ENCODE results near the gene TMEM134. TPM values are rescaled to one million over a fixed set of nuclear protein-coding genes. Genes with fewer than 3 reads are reported as not detected.

The TMEM134 gene
- total and polyA plus RNA-seq, 11 donors: 67.0 to 146 (median 83.6) TPM

DNA sequence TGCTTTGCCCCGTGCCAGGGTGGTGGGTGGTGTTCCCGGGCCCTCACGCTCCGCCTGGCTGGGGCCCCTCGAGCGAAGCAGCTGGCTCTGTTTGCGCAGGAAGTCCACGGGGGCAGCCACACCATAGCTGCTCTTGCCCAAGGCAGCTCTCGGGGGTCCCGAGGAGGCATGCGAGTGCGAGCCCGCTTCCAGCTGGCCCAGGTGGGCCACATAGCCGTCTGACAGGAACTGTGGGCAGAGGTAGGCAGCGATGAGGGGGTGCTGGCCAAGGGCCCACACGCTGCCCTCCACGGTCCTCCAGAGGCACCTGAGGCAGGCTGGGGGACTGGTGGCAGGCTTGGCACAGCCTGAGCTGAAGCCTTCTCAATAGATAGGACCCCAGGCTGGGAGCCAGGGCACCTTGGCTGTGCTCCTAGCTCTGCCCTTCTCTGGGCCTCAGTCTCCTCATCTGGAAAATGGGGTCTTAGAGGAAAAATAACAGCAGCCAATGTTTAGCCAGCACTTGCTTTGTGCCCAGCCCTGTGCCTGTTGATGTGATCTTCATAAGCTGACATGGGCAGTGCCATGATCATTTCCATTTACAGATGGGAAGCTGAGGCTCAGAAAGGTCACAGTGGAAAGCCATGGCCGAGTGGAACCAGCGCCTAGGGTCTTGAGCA lies 23.1 kb upstream of the TMEM134 start:
- no peak for ATAC-seq

DNA sequence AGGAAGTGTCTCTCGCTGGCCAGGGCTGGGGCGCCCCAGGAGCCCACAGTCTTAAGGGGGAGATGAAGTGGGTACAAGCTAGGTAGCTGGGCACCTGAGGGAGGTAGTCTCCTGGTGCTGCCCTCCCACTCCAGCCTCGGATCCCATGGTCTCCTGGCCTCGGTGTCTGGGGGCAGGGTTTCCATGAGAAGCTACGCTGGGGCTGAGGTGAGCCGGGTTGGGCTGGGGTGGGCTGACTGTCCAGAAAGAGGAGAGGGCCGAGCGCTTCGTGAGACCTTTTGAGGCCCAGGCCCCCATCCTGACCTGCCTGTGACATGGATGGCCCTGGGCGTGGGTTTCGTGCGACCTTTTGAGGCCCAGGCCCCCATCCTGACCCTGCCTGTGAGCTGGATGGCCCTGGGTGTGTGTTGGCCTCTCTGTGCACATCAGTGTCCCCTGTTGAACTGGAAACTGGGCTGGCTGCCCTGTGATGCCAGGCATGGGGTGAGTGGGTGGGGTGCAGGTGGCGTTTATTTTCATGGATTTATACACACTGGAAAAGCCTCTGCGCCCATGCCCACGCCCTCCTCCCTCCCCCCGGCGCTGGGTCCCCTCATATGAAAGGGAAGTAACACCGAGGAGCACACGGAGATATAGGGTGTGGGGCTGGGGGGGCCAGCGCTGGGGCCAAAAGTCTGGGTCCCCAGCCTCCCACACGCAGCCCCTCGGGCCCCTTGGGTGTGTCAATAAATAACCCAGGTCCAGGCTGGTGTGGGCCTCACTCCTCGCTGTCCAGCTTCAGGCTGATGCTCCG lies 22.4 kb upstream of the TMEM134 start:
- TF ChIP-seq, protein P1, sequence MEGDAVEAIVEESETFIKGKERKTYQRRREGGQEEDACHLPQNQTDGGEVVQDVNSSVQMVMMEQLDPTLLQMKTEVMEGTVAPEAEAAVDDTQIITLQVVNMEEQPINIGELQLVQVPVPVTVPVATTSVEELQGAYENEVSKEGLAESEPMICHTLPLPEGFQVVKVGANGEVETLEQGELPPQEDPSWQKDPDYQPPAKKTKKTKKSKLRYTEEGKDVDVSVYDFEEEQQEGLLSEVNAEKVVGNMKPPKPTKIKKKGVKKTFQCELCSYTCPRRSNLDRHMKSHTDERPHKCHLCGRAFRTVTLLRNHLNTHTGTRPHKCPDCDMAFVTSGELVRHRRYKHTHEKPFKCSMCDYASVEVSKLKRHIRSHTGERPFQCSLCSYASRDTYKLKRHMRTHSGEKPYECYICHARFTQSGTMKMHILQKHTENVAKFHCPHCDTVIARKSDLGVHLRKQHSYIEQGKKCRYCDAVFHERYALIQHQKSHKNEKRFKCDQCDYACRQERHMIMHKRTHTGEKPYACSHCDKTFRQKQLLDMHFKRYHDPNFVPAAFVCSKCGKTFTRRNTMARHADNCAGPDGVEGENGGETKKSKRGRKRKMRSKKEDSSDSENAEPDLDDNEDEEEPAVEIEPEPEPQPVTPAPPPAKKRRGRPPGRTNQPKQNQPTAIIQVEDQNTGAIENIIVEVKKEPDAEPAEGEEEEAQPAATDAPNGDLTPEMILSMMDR (IDR thresholded peaks at IDR 0.05): no peak
- TF ChIP-seq POLR2A (IDR thresholded peaks at IDR 0.05): no peak
- Histone ChIP-seq H3K4me3 (no peak overlapping the region), H3K36me3 (peaks cover 0 to 93% (median 77%) of the 10 kb centered on the region in 9 donors), H3K4me1 (peaks cover 0 to 7% (median 0%) of the 10 kb centered on the region in 12 donors), H3K9me3 (no peaks in the 10 kb centered on the region), H3K27me3 (no peaks in the 10 kb centered on the region), H3K27ac (no peak overlapping the region)
- intact Hi-C loops (cut with DNase I): no loop called here
- DNase-seq (no peak), ATAC-seq (peak in 1 of 4 donors; percentile 1)
- WGBS, 4 donors: 81 to 92% (median 87%) methylated on average over 11 to 24 of the region's 24 CpGs

More for the DNA sequence above, 23.1 kb upstream of the TMEM134 start:
- TF ChIP-seq, protein P1 (IDR thresholded peaks at IDR 0.05): no peak
- no peak for TF ChIP-seq POLR2A (IDR thresholded peaks at IDR 0.05)
- Histone ChIP-seq H3K36me3 (peaks cover 0 to 93% (median 78%) of the 10 kb centered on the region in 9 donors), H3K4me1 (no peaks in the 10 kb centered on the region), H3K27me3 (no peaks in the 10 kb centered on the region), H3K27ac (no peak overlapping the region), H3K9me3 (no peaks in the 10 kb centered on the region), H3K4me3 (no peak overlapping the region)
- no peak for DNase-seq
- 80 to 89% (median 88%) methylated on average over 12 to 19 of the region's 19 CpGs for WGBS, 4 donors
- intact Hi-C loops (cut with DNase I): no loop called here

DNA sequence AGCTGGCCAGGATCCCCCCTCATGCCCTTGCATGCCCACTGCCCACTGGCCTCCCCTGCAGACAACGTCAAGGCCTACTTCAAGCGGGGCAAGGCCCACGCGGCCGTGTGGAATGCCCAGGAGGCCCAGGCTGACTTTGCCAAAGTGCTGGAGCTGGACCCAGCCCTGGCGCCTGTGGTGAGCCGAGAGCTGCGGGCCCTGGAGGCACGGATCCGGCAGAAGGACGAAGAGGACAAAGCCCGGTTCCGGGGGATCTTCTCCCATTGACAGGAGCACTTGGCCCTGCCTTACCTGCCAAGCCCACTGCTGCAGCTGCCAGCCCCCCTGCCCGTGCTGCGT lies 21.6 kb upstream of the TMEM134 start:
- Histone ChIP-seq H3K27me3 (no peaks in the 10 kb centered on the region), H3K4me1 (peaks cover 0 to 15% (median 4%) of the 10 kb centered on the region in 12 donors), H3K27ac (no peak overlapping the region), H3K9me3 (no peaks in the 10 kb centered on the region), H3K36me3 (peaks cover 0 to 85% (median 70%) of the 10 kb centered on the region in 9 donors), H3K4me3 (no peak overlapping the region)
- no peak for ATAC-seq
- peak in 1 of 5 donors; percentile 64 for DNase-seq
- intact Hi-C loops (cut with DNase I): no loop called here
- TF ChIP-seq, protein P1 (IDR thresholded peaks at IDR 0.05): no peak
- no peak for TF ChIP-seq POLR2A (IDR thresholded peaks at IDR 0.05)
- WGBS, 4 donors: 76 to 88% (median 82%) methylated on average over 3 to 15 of the region's 15 CpGs

Data from heart left ventricle (tissue), 16 donors.